Measurements from ENCODE around the gene CYP1B1. TPM values are rescaled to one million over a fixed set of nuclear protein-coding genes. Genes with fewer than 3 reads are reported as not detected.

Gene CYP1B1
- total RNA-seq, 2 experiments from 2014 or later: 0.14 to 0.17 TPM

DNA sequence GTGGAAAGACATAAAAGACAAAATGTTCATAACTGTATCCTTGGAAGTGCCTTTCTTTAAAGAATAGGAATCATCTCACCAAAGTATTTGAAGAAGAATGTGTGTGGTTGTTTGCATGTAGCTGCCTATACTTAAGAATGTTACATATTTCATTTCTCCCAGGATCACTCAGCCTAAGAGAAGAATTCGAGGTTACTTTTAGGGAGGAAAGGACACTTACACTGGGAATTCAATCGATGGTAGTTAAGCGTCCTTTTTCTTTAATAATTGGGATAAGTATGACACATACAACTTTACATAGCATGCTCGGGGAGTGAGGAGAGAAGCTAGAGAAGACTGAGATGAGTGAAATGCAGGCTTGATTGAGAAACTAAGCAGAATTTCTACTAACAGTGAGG is 22.0 kb upstream of the CYP1B1 start:
- CTCF ChIA-PET: no interaction called here

DNA sequence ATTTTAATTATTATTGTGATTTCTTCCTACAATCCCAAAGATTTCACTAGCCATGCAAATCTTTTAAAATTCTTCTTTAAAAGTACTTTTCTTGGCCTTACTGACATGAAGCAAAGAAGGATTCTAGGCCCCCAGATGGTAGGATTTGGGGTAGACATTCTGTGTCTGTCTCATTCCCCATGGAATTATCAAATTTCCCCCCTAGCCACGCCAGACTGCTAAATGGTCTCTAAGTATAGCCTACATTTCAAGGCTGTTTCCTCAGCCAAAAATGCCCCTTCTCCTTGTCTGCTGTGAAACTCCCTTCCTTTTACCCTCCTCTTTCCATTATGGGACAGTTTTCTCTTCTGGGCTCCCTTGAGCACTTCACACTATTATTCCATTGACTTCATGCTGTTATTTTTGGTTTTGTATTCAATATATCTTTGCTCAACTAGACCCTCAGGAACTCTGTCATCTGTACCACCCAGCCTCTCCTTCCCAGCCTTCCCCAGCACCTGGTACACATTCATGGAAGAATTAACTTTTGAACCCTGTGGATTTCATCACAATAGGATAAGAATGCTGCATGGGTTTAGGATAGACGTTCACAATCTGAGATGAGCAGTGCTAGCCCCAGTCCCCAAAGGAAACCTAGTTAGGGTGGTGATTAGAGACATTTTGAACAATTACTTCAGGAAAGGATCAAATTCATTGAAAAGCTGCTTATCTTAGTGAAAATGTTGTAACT is 21.5 kb upstream of the CYP1B1 start:
- ChIA-PET CTCF (interaction anchor here (0.6 kb wide), 1 partner anchor 944 kb away, joined by 4 read pairs; no protein-coding TSS in a partner anchor), POLR2A (no interaction called here)
- Histone ChIP-seq H3K4me1 (ENCODE audit: insufficient read depth, low read length) (no peaks in the 10 kb centered on the region), H3K9me3 (ENCODE audit: control insufficient read depth in 1 of 2, insufficient read depth in 1 of 2, low read length in 2 of 2) (peaks cover 0 to 3% of the 10 kb centered on the region in 2 experiments), H3K27me3 (ENCODE audit: control insufficient read depth in 1 of 2, insufficient read depth in 2 of 2, low read length in 2 of 2) (peaks cover 34 to 48% of the 10 kb centered on the region in 2 experiments), H3K27ac (ENCODE audit: low read depth in 1 of 2, low read length in 2 of 2) (no peak overlapping the region), H3K36me3 (ENCODE audit: insufficient read depth, low read length) (no peaks in the 10 kb centered on the region), H3K4me3 (ENCODE audit: low read length) (no peak overlapping the region)
- H3K4me3 Mint-ChIP-seq: no peak overlapping the region
- no peaks in the 10 kb centered on the region for H3K9me3 Mint-ChIP-seq
- H3K27me3 Mint-ChIP-seq: peaks cover 84% of the 10 kb centered on the region
- no peaks in the 10 kb centered on the region for H3K36me3 Mint-ChIP-seq (ENCODE audit: low read depth)
- ATAC-seq (ENCODE audit: poor library complexity): no peak
- DNase-seq: no peak
- H3K4me1 Mint-ChIP-seq (ENCODE audit: low read depth): no peaks in the 10 kb centered on the region
- H3K27ac Mint-ChIP-seq: no peak overlapping the region
- intact Hi-C loops (cut with DNase I, micrococcal nuclease): no loop called here
- TF ChIP-seq, protein P1, sequence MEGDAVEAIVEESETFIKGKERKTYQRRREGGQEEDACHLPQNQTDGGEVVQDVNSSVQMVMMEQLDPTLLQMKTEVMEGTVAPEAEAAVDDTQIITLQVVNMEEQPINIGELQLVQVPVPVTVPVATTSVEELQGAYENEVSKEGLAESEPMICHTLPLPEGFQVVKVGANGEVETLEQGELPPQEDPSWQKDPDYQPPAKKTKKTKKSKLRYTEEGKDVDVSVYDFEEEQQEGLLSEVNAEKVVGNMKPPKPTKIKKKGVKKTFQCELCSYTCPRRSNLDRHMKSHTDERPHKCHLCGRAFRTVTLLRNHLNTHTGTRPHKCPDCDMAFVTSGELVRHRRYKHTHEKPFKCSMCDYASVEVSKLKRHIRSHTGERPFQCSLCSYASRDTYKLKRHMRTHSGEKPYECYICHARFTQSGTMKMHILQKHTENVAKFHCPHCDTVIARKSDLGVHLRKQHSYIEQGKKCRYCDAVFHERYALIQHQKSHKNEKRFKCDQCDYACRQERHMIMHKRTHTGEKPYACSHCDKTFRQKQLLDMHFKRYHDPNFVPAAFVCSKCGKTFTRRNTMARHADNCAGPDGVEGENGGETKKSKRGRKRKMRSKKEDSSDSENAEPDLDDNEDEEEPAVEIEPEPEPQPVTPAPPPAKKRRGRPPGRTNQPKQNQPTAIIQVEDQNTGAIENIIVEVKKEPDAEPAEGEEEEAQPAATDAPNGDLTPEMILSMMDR (IDR thresholded peaks at IDR 0.05): no peak

More for the DNA sequence above, 22.0 kb upstream of the CYP1B1 start:
- POLR2A ChIA-PET: no interaction called here
- Mint-ChIP-seq H3K27ac (no peak overlapping the region), H3K4me3 (no peak overlapping the region), H3K27me3 (peaks cover 82% of the 10 kb centered on the region), H3K36me3 (ENCODE audit: low read depth) (no peaks in the 10 kb centered on the region), H3K4me1 (ENCODE audit: low read depth) (no peaks in the 10 kb centered on the region), H3K9me3 (no peaks in the 10 kb centered on the region)
- H3K9me3 ChIP-seq (ENCODE audit: control insufficient read depth in 1 of 2, insufficient read depth in 1 of 2, low read length in 2 of 2): peaks cover 0 to 3% of the 10 kb centered on the region in 2 experiments
- TF ChIP-seq, protein P1 (IDR thresholded peaks at IDR 0.05): no peak
- no peak overlapping the region for H3K4me3 ChIP-seq (ENCODE audit: low read length)
- H3K36me3 ChIP-seq (ENCODE audit: insufficient read depth, low read length): no peaks in the 10 kb centered on the region
- DNase-seq: no peak
- H3K4me1 ChIP-seq (ENCODE audit: insufficient read depth, low read length): no peaks in the 10 kb centered on the region
- no peak for ATAC-seq (ENCODE audit: poor library complexity)
- H3K27me3 ChIP-seq (ENCODE audit: control insufficient read depth in 1 of 2, insufficient read depth in 2 of 2, low read length in 2 of 2): peaks cover 34 to 48% of the 10 kb centered on the region in 2 experiments
- H3K27ac ChIP-seq (ENCODE audit: low read depth in 1 of 2, low read length in 2 of 2): no peak overlapping the region
- intact Hi-C loops (cut with DNase I, micrococcal nuclease): no loop called here

DNA sequence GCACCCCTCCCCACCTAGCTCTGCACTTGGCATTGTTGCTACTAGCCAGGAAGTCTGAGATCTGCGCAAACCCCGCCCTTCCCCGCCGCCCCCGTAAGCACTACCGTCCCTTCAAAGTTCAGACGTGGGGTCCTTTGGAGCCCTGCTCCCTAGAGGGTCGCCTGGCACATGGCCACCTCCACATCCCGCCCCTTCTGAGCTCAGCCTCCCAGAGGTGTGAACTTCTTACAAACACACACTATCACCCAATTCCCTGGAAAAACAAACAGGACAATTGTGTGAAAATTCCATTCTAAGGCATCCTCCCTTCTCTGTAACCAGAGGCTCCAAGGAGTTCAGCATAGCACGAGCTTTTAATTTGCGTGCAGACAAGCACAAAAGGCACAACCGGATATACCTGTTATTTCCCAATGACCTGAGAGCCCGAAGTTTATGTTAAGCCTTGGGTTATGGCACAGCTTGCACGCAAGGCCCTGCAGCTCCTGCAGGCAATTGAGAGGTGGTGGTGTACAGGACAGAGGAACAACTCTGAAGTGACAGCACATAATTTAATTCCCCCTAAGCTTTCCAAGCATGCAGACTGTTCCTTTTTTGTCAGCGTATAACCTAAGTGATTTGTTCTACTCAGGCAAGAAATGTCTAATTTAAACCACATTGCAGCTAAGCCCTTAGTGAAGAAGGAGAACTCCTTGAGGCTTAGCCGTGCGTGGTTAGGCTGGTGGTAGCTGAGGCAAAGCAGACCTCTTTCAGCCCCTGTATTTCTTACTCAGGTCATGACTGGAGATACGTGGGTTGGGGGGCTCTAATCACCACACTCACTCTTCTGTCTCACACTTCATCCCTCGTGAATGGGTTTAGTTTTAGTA is 20.3 kb upstream of the CYP1B1 start:
- CTCF ChIA-PET: interaction anchor here (0.6 kb wide), 1 partner anchor 943 kb away, joined by 4 read pairs; no protein-coding TSS in a partner anchor
- H3K36me3 ChIP-seq (ENCODE audit: insufficient read depth, low read length): no peaks in the 10 kb centered on the region
- Mint-ChIP-seq H3K9me3 (no peaks in the 10 kb centered on the region), H3K4me3 (no peak overlapping the region), H3K27ac (no peak overlapping the region), H3K36me3 (ENCODE audit: low read depth) (no peaks in the 10 kb centered on the region), H3K27me3 (peaks cover 82% of the 10 kb centered on the region), H3K4me1 (ENCODE audit: low read depth) (no peaks in the 10 kb centered on the region)
- POLR2A ChIA-PET: no interaction called here
- TF ChIP-seq, protein P1 (IDR thresholded peaks at IDR 0.05): no peak
- intact Hi-C loops (cut with DNase I, micrococcal nuclease): no loop called here
- no peak overlapping the region for H3K4me3 ChIP-seq (ENCODE audit: low read length)
- peaks cover 0 to 3% of the 10 kb centered on the region in 2 experiments for H3K9me3 ChIP-seq (ENCODE audit: control insufficient read depth in 1 of 2, insufficient read depth in 1 of 2, low read length in 2 of 2)
- peaks cover 37 to 48% of the 10 kb centered on the region in 2 experiments for H3K27me3 ChIP-seq (ENCODE audit: control insufficient read depth in 1 of 2, insufficient read depth in 2 of 2, low read length in 2 of 2)
- peak in 1 of 14 experiments; percentile 29 for DNase-seq
- no peak for ATAC-seq (ENCODE audit: poor library complexity)
- H3K27ac ChIP-seq (ENCODE audit: low read depth in 1 of 2, low read length in 2 of 2): no peak overlapping the region
- no peaks in the 10 kb centered on the region for H3K4me1 ChIP-seq (ENCODE audit: insufficient read depth, low read length)
